Vagina (tissue), 2 donors: ENCODE measurements around the gene ANKHD1. TPM values are rescaled to one million over a fixed set of nuclear protein-coding genes. Genes with fewer than 3 reads are reported as not detected.
"Not testable (repeated sequence)": the region's sequence is repeated elsewhere in the genome, so short reads cannot be mapped to it uniquely, and the experiment has no call there.

Source experiments
- DNase-seq, 2 donors: peaks; one replicate each; pipeline ENCODE4 v3.0.0-alpha.2; 2017; ENCODE audit errors: extremely low spot score in 2 of 2
- H3K27ac ChIP-seq: fragments of 200-600 bp; sonication (generic); one replicate; pipeline ENCODE4 v1.5.1; 2019
- H3K27me3 ChIP-seq: fragments of 200-600 bp; sonication (generic); one replicate; pipeline ENCODE4 v1.5.1; 2019
- H3K36me3 ChIP-seq, 2 donors: fragments of 200-600 bp; sonication (generic); one replicate each; pipeline ENCODE4 v1.5.1; 2017 to 2019
- H3K4me1 ChIP-seq: fragments of 200-600 bp; sonication (generic); one replicate; pipeline ENCODE4 v1.5.1; 2019
- H3K4me3 ChIP-seq, 2 donors: fragments of 200-600 bp; sonication (generic); 1 replicate in 1 of 2; 2 replicates in 1 of 2; pipeline ENCODE4 v1.5.1; 2016 to 2019
- H3K9me3 ChIP-seq: fragments of 200-600 bp; sonication (generic); one replicate; pipeline ENCODE4 v1.5.1; 2019
- CTCF ChIP-seq, 3 experiments: fragments of 450-650 bp in 2 of 3; fragments of 200-600 bp in 1 of 3; sonication (generic) in 1 of 3; IDR thresholded peaks; one replicate each; pipeline ENCODE4 v1.5.1; 2017 to 2019; ENCODE audit warnings: antibody characterized with exemption in 3 of 3, mild to moderate bottlenecking in 2 of 3, moderate library complexity in 2 of 3
- POLR2A ChIP-seq, 2 donors: fragments of 450-650 bp; IDR thresholded peaks; one replicate each; pipeline ENCODE4 v1.6.1; 2017; ENCODE audit warnings: antibody characterized with exemption in 2 of 2, mild to moderate bottlenecking in 2 of 2, moderate library complexity in 2 of 2
- POLR2AphosphoS5 ChIP-seq, 2 donors: sonication (generic); formaldehyde crosslinking; IDR thresholded peaks; one replicate each; pipeline ENCODE4 v1.9.0; 2017; ENCODE audit warnings: antibody characterized with exemption in 2 of 2, mild to moderate bottlenecking in 2 of 2, low read depth in 1 of 2; ENCODE audit not compliant: insufficient read depth in 1 of 2
- intact Hi-C: fragments of 100-400 bp; cut with DNase I; formaldehyde crosslinking; loops from one replicate; pipeline ENCODE4 v1.15.1; 2023
- total RNA-seq: library from RNA; depleted of rRNA; stranded (reverse); fragments of >200 nt; gene quantifications from one replicate; pipeline ENCODE4 v1.2.3, GENCODE V29; 2016

The ANKHD1 gene
- total RNA-seq, 1 donor from 2014 or later, result 140 TPM

- Histone ChIP-seq H3K27me3 (no peaks in the 10 kb centered on the region), H3K9me3 (no peaks in the 10 kb centered on the region), H3K4me3 (no peak overlapping the region), H3K36me3 (peaks cover 0 to 29% of the 10 kb centered on the region in 2 donors), H3K27ac (no peak overlapping the region), H3K4me1 (no peaks in the 10 kb centered on the region)
- TF ChIP-seq POLR2A (IDR thresholded peaks at IDR 0.05) (no peak), POLR2AphosphoS5 (IDR thresholded peaks at IDR 0.05; ENCODE audit: insufficient read depth in 1 of 2, low read depth in 1 of 2) (no peak), CTCF (IDR thresholded peaks at IDR 0.05) (no peak)
- DNase-seq, result no peak
- intact Hi-C loops, result no loop called here
Observed at GRCh38 chr5:140481758-140482157, 80.1 kb downstream of the ANKHD1 start.

- intact Hi-C loops, result no loop called here
- Histone ChIP-seq H3K9me3 (no peaks in the 10 kb centered on the region), H3K36me3 (peaks cover 0 to 36% of the 10 kb centered on the region in 2 donors), H3K27ac (no peak overlapping the region), H3K27me3 (no peaks in the 10 kb centered on the region), H3K4me3 (no peak overlapping the region), H3K4me1 (no peaks in the 10 kb centered on the region)
- TF ChIP-seq CTCF (IDR thresholded peaks at IDR 0.05), result no peak
- TF ChIP-seq POLR2A (IDR thresholded peaks at IDR 0.05), result no peak
- no peak for TF ChIP-seq POLR2AphosphoS5 (IDR thresholded peaks at IDR 0.05; ENCODE audit: insufficient read depth in 1 of 2, low read depth in 1 of 2)
- DNase-seq, result no peak
Observed at GRCh38 chr5:140483055-140483454, 81.4 kb downstream of the ANKHD1 start.

GRCh38 chr5:140488141-140488540 is 86.5 kb downstream of the ANKHD1 start:
- intact Hi-C loops, H3K4me1 ChIP-seq, H3K9me3 ChIP-seq, DNase-seq, H3K27ac ChIP-seq, H3K27me3 ChIP-seq, H3K4me3 ChIP-seq: not testable (repeated sequence)
- peaks cover 0 to 40% of the 10 kb centered on the region in 2 donors for H3K36me3 ChIP-seq

GRCh38 chr5:140488914-140489313 is 87.3 kb downstream of the ANKHD1 start:
- Histone ChIP-seq H3K9me3 (no peaks in the 10 kb centered on the region), H3K36me3 (peaks cover 0 to 40% of the 10 kb centered on the region in 2 donors), H3K27ac (no peak overlapping the region), H3K27me3 (no peaks in the 10 kb centered on the region), H3K4me1 (no peaks in the 10 kb centered on the region), H3K4me3 (no peak overlapping the region)
- intact Hi-C loops, result no loop called here
- no peak for DNase-seq
- no peak for TF ChIP-seq POLR2AphosphoS5 (IDR thresholded peaks at IDR 0.05; ENCODE audit: insufficient read depth in 1 of 2, low read depth in 1 of 2)
- no peak for TF ChIP-seq POLR2A (IDR thresholded peaks at IDR 0.05)
- no peak for TF ChIP-seq CTCF (IDR thresholded peaks at IDR 0.05)

- Histone ChIP-seq H3K27me3 (no peaks in the 10 kb centered on the region), H3K9me3 (no peaks in the 10 kb centered on the region), H3K27ac (no peak overlapping the region), H3K36me3 (peaks cover 0 to 29% of the 10 kb centered on the region in 2 donors), H3K4me1 (no peaks in the 10 kb centered on the region), H3K4me3 (no peak overlapping the region)
- intact Hi-C loops, result no loop called here
- TF ChIP-seq POLR2AphosphoS5 (IDR thresholded peaks at IDR 0.05; ENCODE audit: insufficient read depth in 1 of 2, low read depth in 1 of 2) (no peak), CTCF (IDR thresholded peaks at IDR 0.05) (no peak), POLR2A (IDR thresholded peaks at IDR 0.05) (no peak)
- DNase-seq, result no peak
Observed at GRCh38 chr5:140497897-140498296, 96.3 kb downstream of the ANKHD1 start.

- TF ChIP-seq POLR2AphosphoS5 (IDR thresholded peaks at IDR 0.05; ENCODE audit: insufficient read depth in 1 of 2, low read depth in 1 of 2) (no peak), CTCF (IDR thresholded peaks at IDR 0.05) (no peak), POLR2A (IDR thresholded peaks at IDR 0.05) (no peak)
- no peak overlapping the region for H3K4me3 ChIP-seq
- H3K27ac ChIP-seq, result no peak overlapping the region
- intact Hi-C loops, result no loop called here
- H3K36me3 ChIP-seq, result peaks cover 0 to 26% of the 10 kb centered on the region in 2 donors
- H3K4me1 ChIP-seq, result no peaks in the 10 kb centered on the region
- no peak for DNase-seq
- no peaks in the 10 kb centered on the region for H3K27me3 ChIP-seq
- no peaks in the 10 kb centered on the region for H3K9me3 ChIP-seq
Observed at GRCh38 chr5:140498591-140498990, 97.0 kb downstream of the ANKHD1 start.
